Neural progenitor cell (in vitro differentiated cells): ENCODE measurements around the gene ANTXR1. TPM values are rescaled to one million over a fixed set of nuclear protein-coding genes. Genes with fewer than 3 reads are reported as not detected.

ENCODE experiments used
- DNase-seq: peaks from one replicate; pipeline ENCODE4 v3.0.0-alpha.2; 2016; ENCODE audit warnings: low spot score
- H2AFZ ChIP-seq: fragments of 200-600 bp; sonication (generic); replicated peaks from 2 replicates; pipeline ENCODE4 v1.6.1; 2016; ENCODE audit warnings: antibody characterized with exemption
- H3F3A ChIP-seq: fragments of 200-600 bp; sonication (generic); 2 replicates; pipeline ENCODE4 v1.6.1; 2016; ENCODE audit warnings: antibody characterized with exemption, low read depth
- H3K27ac ChIP-seq: fragments of 200-600 bp; sonication (generic); 2 replicates; pipeline ENCODE4 v1.5.1; 2016; ENCODE audit warnings: mild to moderate bottlenecking
- H3K27me3 ChIP-seq: fragments of 200-600 bp; sonication (generic); 2 replicates; pipeline ENCODE4 v1.6.1; 2016; ENCODE audit warnings: mild to moderate bottlenecking, moderate library complexity
- H3K36me3 ChIP-seq: fragments of 200-600 bp; sonication (generic); 2 replicates; pipeline ENCODE4 v1.5.1; 2016
- H3K4me1 ChIP-seq: fragments of 200-600 bp; sonication (generic); 2 replicates; pipeline ENCODE4 v1.6.1; 2016; ENCODE audit warnings: mixed run types
- H3K4me2 ChIP-seq: fragments of 200-600 bp; sonication (generic); 2 replicates; pipeline ENCODE4 v1.6.1; 2016
- H3K4me3 ChIP-seq: fragments of 200-600 bp; sonication (generic); 2 replicates; pipeline ENCODE4 v1.5.1; 2016
- H3K79me2 ChIP-seq: fragments of 200-600 bp; sonication (generic); 2 replicates; pipeline ENCODE4 v1.6.1; 2016; ENCODE audit warnings: low read depth
- H3K9ac ChIP-seq: fragments of 200-600 bp; sonication (generic); 2 replicates; pipeline ENCODE4 v1.6.1; 2016
- H3K9me3 ChIP-seq: fragments of 200-600 bp; sonication (generic); 2 replicates; pipeline ENCODE4 v1.5.1; 2016; ENCODE audit warnings: low read depth
- H4K20me1 ChIP-seq: fragments of 200-600 bp; sonication (generic); 2 replicates; pipeline ENCODE4 v1.6.1; 2016; ENCODE audit warnings: low read depth
- H3K27ac Mint-ChIP-seq: 3 replicates; pipeline ENCODE4 v1.8.0; 2021; ENCODE audit warnings: mixed read lengths
- H3K27me3 Mint-ChIP-seq: 2 replicates; pipeline ENCODE4 v1.8.0; 2022; ENCODE audit warnings: low read depth, mild to moderate bottlenecking, inconsistent platforms, moderate library complexity, mixed read lengths; ENCODE audit not compliant: insufficient read depth
- H3K36me3 Mint-ChIP-seq: 3 replicates; pipeline ENCODE4 v1.8.0; 2021; ENCODE audit warnings: mixed read lengths
- H3K4me1 Mint-ChIP-seq: 3 replicates; pipeline ENCODE4 v1.8.0; 2021; ENCODE audit warnings: mixed read lengths
- H3K4me3 Mint-ChIP-seq: 3 replicates; pipeline ENCODE4 v1.8.0; 2021; ENCODE audit warnings: mild to moderate bottlenecking, moderate library complexity, mixed read lengths
- H3K9me3 Mint-ChIP-seq: 3 replicates; pipeline ENCODE4 v1.8.0; 2020; ENCODE audit warnings: mixed read lengths
- CTCF ChIP-seq: fragments of 200-600 bp; sonication (generic); IDR thresholded peaks from 2 replicates; pipeline ENCODE4 v1.5.1; 2017; ENCODE audit warnings: antibody characterized with exemption, mild to moderate bottlenecking
- EZH2 ChIP-seq: fragments of 200-600 bp; sonication (generic); IDR thresholded peaks from 2 replicates; pipeline ENCODE4 v1.6.1; 2017; ENCODE audit warnings: antibody characterized with exemption, mild to moderate bottlenecking, moderate library complexity
- EZH2phosphoT487 ChIP-seq: fragments of 200-600 bp; sonication (generic); IDR thresholded peaks from 2 replicates; pipeline ENCODE4 v1.6.1; 2017; ENCODE audit warnings: antibody characterized with exemption
- total RNA-seq: library from RNA; depleted of rRNA; stranded (reverse); fragments of >200 nt; gene quantifications from 2 replicates; pipeline ENCODE4 v1.2.3, GENCODE V29; 2015; ENCODE audit warnings: low replicate concordance

The ANTXR1 gene
- total RNA-seq, 1 donor from 2014 or later: 6.7 TPM

- no peak overlapping the region for H3K27ac Mint-ChIP-seq
- H3K4me1 Mint-ChIP-seq: no peaks in the 10 kb centered on the region
- no peak overlapping the region for H3K4me3 ChIP-seq
- H3F3A ChIP-seq: no peaks in the 10 kb centered on the region
- no peaks in the 10 kb centered on the region for H3K27me3 Mint-ChIP-seq
- DNase-seq: no peak
- H3K36me3 Mint-ChIP-seq: peaks cover 42% of the 10 kb centered on the region
- H3K9me3 Mint-ChIP-seq: no peaks in the 10 kb centered on the region
- no peaks in the 10 kb centered on the region for H3K36me3 ChIP-seq
- H3K4me3 Mint-ChIP-seq: no peak overlapping the region
- H3K4me1 ChIP-seq: no peaks in the 10 kb centered on the region
- TF ChIP-seq EZH2 (no peak), EZH2phosphoT487 (no peak), CTCF (no peak)
- H3K27me3 ChIP-seq: no peaks in the 10 kb centered on the region
- no peaks in the 10 kb centered on the region for H3K9me3 ChIP-seq
- no peaks in the 10 kb centered on the region for H4K20me1 ChIP-seq
- no peak overlapping the region for H3K4me2 ChIP-seq
- H3K27ac ChIP-seq: no peak overlapping the region
- no peak overlapping the region for H3K9ac ChIP-seq
- no peaks in the 10 kb centered on the region for H3K79me2 ChIP-seq
- H2AFZ ChIP-seq: no peak overlapping the region
Observed at GRCh38 chr2:69087912-69088240, 74.9 kb downstream of the ANTXR1 start.

GRCh38 chr2:69088466-69088865 lies 75.5 kb downstream of the ANTXR1 start:
- no peaks in the 10 kb centered on the region for H3K9me3 ChIP-seq
- no peak overlapping the region for H3K4me2 ChIP-seq
- no peak overlapping the region for H3K4me3 Mint-ChIP-seq
- no peaks in the 10 kb centered on the region for H3K9me3 Mint-ChIP-seq
- H3F3A ChIP-seq: no peaks in the 10 kb centered on the region
- TF ChIP-seq CTCF (no peak), EZH2phosphoT487 (no peak), EZH2 (no peak)
- no peaks in the 10 kb centered on the region for H4K20me1 ChIP-seq
- H3K36me3 ChIP-seq: no peaks in the 10 kb centered on the region
- H3K27me3 ChIP-seq: no peaks in the 10 kb centered on the region
- no peak overlapping the region for H3K27ac ChIP-seq
- H3K27me3 Mint-ChIP-seq: no peaks in the 10 kb centered on the region
- no peak for DNase-seq
- H3K4me3 ChIP-seq: no peak overlapping the region
- no peak overlapping the region for H2AFZ ChIP-seq
- no peak overlapping the region for H3K27ac Mint-ChIP-seq
- no peak overlapping the region for H3K9ac ChIP-seq
- no peaks in the 10 kb centered on the region for H3K4me1 Mint-ChIP-seq
- H3K4me1 ChIP-seq: no peaks in the 10 kb centered on the region
- no peaks in the 10 kb centered on the region for H3K79me2 ChIP-seq
- H3K36me3 Mint-ChIP-seq: peaks cover 39% of the 10 kb centered on the region

GRCh38 chr2:69089266-69089665 lies 76.3 kb downstream of the ANTXR1 start:
- H3K36me3 ChIP-seq: no peaks in the 10 kb centered on the region
- no peak for DNase-seq
- no peaks in the 10 kb centered on the region for H3K4me1 ChIP-seq
- H3F3A ChIP-seq: no peaks in the 10 kb centered on the region
- H2AFZ ChIP-seq: no peak overlapping the region
- H3K4me3 ChIP-seq: no peak overlapping the region
- Mint-ChIP-seq H3K4me1 (no peaks in the 10 kb centered on the region), H3K27ac (no peak overlapping the region), H3K27me3 (no peaks in the 10 kb centered on the region), H3K9me3 (no peaks in the 10 kb centered on the region), H3K36me3 (peaks cover 37% of the 10 kb centered on the region), H3K4me3 (no peak overlapping the region)
- no peak overlapping the region for H3K4me2 ChIP-seq
- no peak overlapping the region for H3K9ac ChIP-seq
- H4K20me1 ChIP-seq: no peaks in the 10 kb centered on the region
- no peaks in the 10 kb centered on the region for H3K79me2 ChIP-seq
- H3K27me3 ChIP-seq: no peaks in the 10 kb centered on the region
- no peaks in the 10 kb centered on the region for H3K9me3 ChIP-seq
- no peak for TF ChIP-seq EZH2phosphoT487
- TF ChIP-seq EZH2: no peak
- TF ChIP-seq CTCF: no peak
- no peak overlapping the region for H3K27ac ChIP-seq

- H3K4me3 ChIP-seq: no peak overlapping the region
- H2AFZ ChIP-seq: no peak overlapping the region
- TF ChIP-seq EZH2phosphoT487: no peak
- no peak for TF ChIP-seq EZH2
- TF ChIP-seq CTCF: no peak
- no peak overlapping the region for H3K4me2 ChIP-seq
- no peaks in the 10 kb centered on the region for H3K9me3 ChIP-seq
- Mint-ChIP-seq H3K9me3 (no peaks in the 10 kb centered on the region), H3K4me3 (no peak overlapping the region), H3K36me3 (peaks cover 40% of the 10 kb centered on the region), H3K4me1 (no peaks in the 10 kb centered on the region), H3K27me3 (no peaks in the 10 kb centered on the region), H3K27ac (no peak overlapping the region)
- H3K9ac ChIP-seq: no peak overlapping the region
- no peaks in the 10 kb centered on the region for H3K4me1 ChIP-seq
- no peak for DNase-seq
- H3K79me2 ChIP-seq: no peaks in the 10 kb centered on the region
- H3K27me3 ChIP-seq: no peaks in the 10 kb centered on the region
- H3K27ac ChIP-seq: no peak overlapping the region
- H3F3A ChIP-seq: no peaks in the 10 kb centered on the region
- no peaks in the 10 kb centered on the region for H3K36me3 ChIP-seq
- H4K20me1 ChIP-seq: no peaks in the 10 kb centered on the region
Observed at GRCh38 chr2:69089998-69090397, 77.0 kb downstream of the ANTXR1 start.
